HG03439 (cell line): ENCODE results near the gene ZNF485.

ENCODE experiments used
- ATAC-seq: cut with Tn5 transposase; IDR thresholded peaks from one replicate; pipeline ENCODE4 v1.9.1; 2021; ENCODE audit warnings: mild to moderate bottlenecking, moderate library complexity; ENCODE audit not compliant: unreplicated experiment

ZNF485 gene

GRCh38 chr10:43666552-43666951, 60.3 kb downstream of the ZNF485 start:
- ATAC-seq, result no peak

DNA sequence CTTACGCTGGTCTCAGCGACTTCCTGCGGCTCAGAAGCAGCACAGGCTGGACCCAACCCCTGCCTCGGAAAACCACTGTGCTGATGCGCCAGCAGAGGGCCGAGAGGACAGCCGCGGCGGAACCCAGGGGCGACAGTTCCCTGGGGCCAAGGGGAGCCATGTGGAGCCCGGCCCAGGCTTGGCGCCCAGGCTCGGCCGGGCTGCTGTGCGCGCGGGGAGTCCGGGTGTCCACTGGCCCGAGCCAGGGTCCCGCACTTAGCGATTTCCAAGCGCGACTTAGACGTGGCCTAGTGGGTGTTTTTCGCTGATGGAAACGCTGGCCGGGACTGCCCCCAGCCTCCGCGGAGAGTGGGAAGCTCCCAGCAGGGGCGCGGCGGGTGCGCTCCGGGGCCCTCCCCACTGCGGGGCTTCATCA, 61.1 kb downstream of the ZNF485 start:
- ATAC-seq, result no peak
